Natural killer cell (primary cell): Measurements from ENCODE around the gene GALNT13. TPM values are rescaled to one million over a fixed set of nuclear protein-coding genes. Genes with fewer than 3 reads are reported as not detected.

Experiments used
- ATAC-seq, 3 donors: fragments of 150-1000 bp in 2 of 3; fragments of 200-7000 bp in 1 of 3; cut with Tn5 transposase; 1 replicate in 1 of 3; 2 replicates in 2 of 3; pipeline ENCODE4 v1.10.0; 2021; ENCODE audit warnings: mild to moderate bottlenecking in 2 of 3, moderate library complexity in 2 of 3
- DNase-seq, 2 donors: peaks; one replicate each; pipeline versions ENCODE4 v3.0.0 to v3.0.0-alpha.2; 2013 to 2021; ENCODE audit warnings: mixed read lengths in 1 of 2
- H3K27ac ChIP-seq: one replicate; pipeline ENCODE4 v1.5.1; 2013; ENCODE audit warnings: mild to moderate bottlenecking, low read length
- H3K27me3 ChIP-seq: one replicate; pipeline ENCODE4 v1.6.1; 2013; ENCODE audit warnings: low read length; ENCODE audit not compliant: control insufficient read depth, insufficient read depth
- H3K36me3 ChIP-seq: one replicate; pipeline ENCODE4 v1.6.1; 2013; ENCODE audit warnings: low read length; ENCODE audit not compliant: control insufficient read depth, insufficient read depth
- H3K4me1 ChIP-seq: one replicate; pipeline ENCODE4 v1.6.1; 2013; ENCODE audit warnings: low read length; ENCODE audit not compliant: control insufficient read depth, insufficient read depth
- H3K4me3 ChIP-seq: one replicate; pipeline ENCODE4 v1.5.1; 2013; ENCODE audit warnings: low read length
- H3K9me3 ChIP-seq: one replicate; pipeline ENCODE4 v1.6.1; 2013; ENCODE audit warnings: low read length; ENCODE audit not compliant: control insufficient read depth, insufficient read depth
- H3K27ac Mint-ChIP-seq, 2 donors: one replicate each; pipeline ENCODE4 v1.8.0; 2022; ENCODE audit warnings: mild to moderate bottlenecking in 2 of 2, mixed read lengths in 2 of 2, moderate library complexity in 1 of 2
- H3K27me3 Mint-ChIP-seq, 2 donors: one replicate each; pipeline ENCODE4 v1.8.0; 2022; ENCODE audit warnings: low read depth in 2 of 2, mixed read lengths in 2 of 2
- H3K36me3 Mint-ChIP-seq: one replicate; pipeline ENCODE4 v1.8.0; 2022; ENCODE audit warnings: mixed read lengths
- H3K4me1 Mint-ChIP-seq, 2 donors: one replicate each; pipeline ENCODE4 v1.8.0; 2022; ENCODE audit warnings: mixed read lengths in 2 of 2
- H3K4me3 Mint-ChIP-seq: one replicate; pipeline ENCODE4 v1.8.0; 2022; ENCODE audit warnings: mild to moderate bottlenecking, moderate library complexity, mixed read lengths
- H3K9me3 Mint-ChIP-seq, 2 donors: one replicate each; pipeline ENCODE4 v1.8.0; 2022; ENCODE audit warnings: mixed read lengths in 2 of 2
- CTCF ChIP-seq: fragments of 200-600 bp; IDR thresholded peaks from one replicate; pipeline ENCODE4 v1.8.0; 2022; ENCODE audit warnings: antibody characterized with exemption
- WGBS: methylation state at CpG from one replicate; pipeline ENCODE4 v1.1.7; 2013; ENCODE audit warnings: missing lambda C conversion rate; ENCODE audit not compliant: insufficient coverage; 5-methylcytosine and 5-hydroxymethylcytosine counted together
- intact Hi-C: fragments of 100-400 bp; cut with micrococcal nuclease; formaldehyde crosslinking; loops from one replicate; pipeline ENCODE4 v1.14.2; 2022
- total RNA-seq, 4 donors: library from RNA; stranded (reverse); fragments of 120-200 nt in 1 of 4; gene quantifications; one replicate each; pipeline versions ENCODE4 v1.2.3 to v1.2.4, GENCODE V29; 2013 to 2022

GALNT13 gene
- total RNA-seq, 3 donors from 2014 or later (not counting 1 experiment from before 2014, with no cell fraction given): not detected

DNA sequence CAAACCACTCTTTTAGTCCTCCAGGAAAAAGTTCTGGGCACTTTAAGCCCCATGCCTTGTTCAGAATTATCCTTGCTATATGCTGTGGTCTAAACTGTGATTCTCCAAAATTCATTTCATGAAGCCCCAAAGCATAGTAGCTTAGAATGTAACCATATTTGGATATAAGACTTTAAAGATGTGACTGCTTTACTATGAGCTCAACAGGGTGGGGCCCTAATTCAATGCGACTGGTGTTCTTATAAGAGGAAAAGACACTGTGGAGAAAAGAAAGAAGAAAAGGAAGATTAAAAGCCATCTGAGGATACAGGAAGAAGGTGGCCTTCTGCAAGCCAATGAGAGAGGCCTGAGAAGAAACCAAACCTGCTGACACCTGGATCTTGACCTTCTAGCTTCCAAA, 174.8 kb downstream of the GALNT13 start:
- H3K4me1 ChIP-seq: no peaks in the 10 kb centered on the region
- no peaks in the 10 kb centered on the region for H3K27me3 ChIP-seq
- intact Hi-C loops: no loop called here
- no peaks in the 10 kb centered on the region for H3K9me3 ChIP-seq
- Mint-ChIP-seq H3K27me3 (no peaks in the 10 kb centered on the region), H3K36me3 (no peaks in the 10 kb centered on the region), H3K9me3 (peaks cover 20 to 24% of the 10 kb centered on the region in 2 donors), H3K27ac (no peak overlapping the region), H3K4me1 (no peaks in the 10 kb centered on the region), H3K4me3 (no peak overlapping the region)
- H3K36me3 ChIP-seq: no peaks in the 10 kb centered on the region
- 92% methylated on average over 1 of the region's 1 CpG for WGBS
- no peak for TF ChIP-seq CTCF
- no peak overlapping the region for H3K4me3 ChIP-seq
- H3K27ac ChIP-seq: no peak overlapping the region
- no peak for ATAC-seq
- DNase-seq: no peak

- Histone ChIP-seq H3K27ac (no peak overlapping the region), H3K4me1 (no peaks in the 10 kb centered on the region), H3K36me3 (no peaks in the 10 kb centered on the region), H3K4me3 (no peak overlapping the region), H3K27me3 (no peaks in the 10 kb centered on the region), H3K9me3 (no peaks in the 10 kb centered on the region)
- ATAC-seq (no peak), DNase-seq (no peak)
- Mint-ChIP-seq H3K27me3 (no peaks in the 10 kb centered on the region), H3K4me3 (no peak overlapping the region), H3K9me3 (peaks cover 15 to 26% of the 10 kb centered on the region in 2 donors), H3K36me3 (no peaks in the 10 kb centered on the region), H3K27ac (no peak overlapping the region), H3K4me1 (no peaks in the 10 kb centered on the region)
- no peak for TF ChIP-seq CTCF
- intact Hi-C loops: no loop called here
- no CpG with 5 or more reads among the region's 2 CpGs for WGBS
Observed at GRCh38 chr2:154048905-154049304, 177.2 kb downstream of the GALNT13 start.

DNA sequence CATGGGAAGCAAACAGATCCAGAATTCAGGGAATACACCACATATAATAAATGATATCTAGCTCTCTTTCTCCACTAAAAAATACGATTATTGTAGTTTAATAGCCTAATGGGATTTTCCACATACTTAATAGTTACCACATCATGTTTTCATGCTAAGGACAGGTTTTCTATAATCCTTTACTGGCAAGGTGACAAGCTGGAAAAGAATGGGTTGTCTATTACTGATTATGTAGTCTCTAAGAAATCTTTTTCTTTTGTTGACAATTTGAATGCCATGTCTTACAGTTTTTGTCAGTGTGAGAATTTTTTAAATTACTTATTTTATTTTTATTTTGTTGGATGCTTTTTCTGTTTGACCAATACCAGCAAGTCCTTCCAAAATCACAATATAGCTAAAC, 177.8 kb downstream of the GALNT13 start:
- no peak for ATAC-seq
- no peak overlapping the region for H3K4me3 ChIP-seq
- no peaks in the 10 kb centered on the region for H3K27me3 ChIP-seq
- no peaks in the 10 kb centered on the region for H3K27me3 Mint-ChIP-seq
- no peaks in the 10 kb centered on the region for H3K36me3 Mint-ChIP-seq
- TF ChIP-seq CTCF: no peak
- H3K9me3 ChIP-seq: no peaks in the 10 kb centered on the region
- no peaks in the 10 kb centered on the region for H3K4me1 Mint-ChIP-seq
- intact Hi-C loops: no loop called here
- H3K36me3 ChIP-seq: no peaks in the 10 kb centered on the region
- no CpG with 5 or more reads among the region's 1 CpG for WGBS
- H3K9me3 Mint-ChIP-seq: peaks cover 13 to 24% of the 10 kb centered on the region in 2 donors
- H3K27ac Mint-ChIP-seq: no peak overlapping the region
- no peaks in the 10 kb centered on the region for H3K4me1 ChIP-seq
- H3K4me3 Mint-ChIP-seq: no peak overlapping the region
- no peak overlapping the region for H3K27ac ChIP-seq
- no peak for DNase-seq

DNA sequence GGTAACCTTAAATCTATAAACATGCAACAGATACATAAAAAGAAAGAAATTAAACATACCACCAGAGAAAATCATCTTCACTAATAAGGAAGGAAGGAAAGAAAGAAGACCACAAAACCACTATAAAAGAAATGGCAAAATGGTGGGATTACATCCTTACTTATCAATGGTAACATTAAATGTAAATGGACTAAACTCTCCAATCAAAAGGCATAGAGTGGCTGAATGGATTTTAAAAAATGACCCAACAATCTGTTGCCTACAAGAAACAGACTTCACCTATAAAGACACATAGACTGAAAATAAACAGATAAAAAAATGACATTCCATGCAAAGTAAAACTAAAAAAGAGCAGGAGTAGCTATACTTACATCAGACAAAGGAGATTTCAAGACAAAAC, 195.4 kb downstream of the GALNT13 start:
- no peaks in the 10 kb centered on the region for H3K27me3 Mint-ChIP-seq
- H3K27ac ChIP-seq: no peak overlapping the region
- intact Hi-C loops: no loop called here
- H3K9me3 ChIP-seq: peaks cover 19% of the 10 kb centered on the region
- TF ChIP-seq CTCF: no peak
- DNase-seq (no peak), ATAC-seq (no peak)
- H3K36me3 Mint-ChIP-seq: no peaks in the 10 kb centered on the region
- H3K4me3 ChIP-seq: no peak overlapping the region
- no peaks in the 10 kb centered on the region for H3K36me3 ChIP-seq
- no peaks in the 10 kb centered on the region for H3K27me3 ChIP-seq
- no peak overlapping the region for H3K27ac Mint-ChIP-seq
- peaks cover 23% of the 10 kb centered on the region in 2 donors for H3K9me3 Mint-ChIP-seq
- no peaks in the 10 kb centered on the region for H3K4me1 ChIP-seq
- H3K4me1 Mint-ChIP-seq: no peaks in the 10 kb centered on the region
- no peak overlapping the region for H3K4me3 Mint-ChIP-seq
